PC-3 (cell line): ENCODE data around the gene DCAF15. TPM values are rescaled to one million over a fixed set of nuclear protein-coding genes. Genes with fewer than 3 reads are reported as not detected.

Source experiments
- ATAC-seq: fragments of 200-7000 bp; cut with Tn5 transposase; 2 replicates; pipeline ENCODE4 v1.9.1; 2020; ENCODE audit warnings: mild to moderate bottlenecking, moderate library complexity
- BruUV-seq: library from RNA; stranded (reverse); fragments of 400-500 nt; replicated peaks from 2 replicates; lab custom pipeline; 2021; lab: Mats Ljungman, UMichigan
- CTCF ChIA-PET: fragments of 300-600 bp; sonication (Branson Sonifier 250); formaldehyde crosslinking; loops from one replicate; lab custom pipeline; 2022; ENCODE audit warnings: antibody characterized with exemption; lab: Charles Lee
- POLR2A ChIA-PET: fragments of 300-600 bp; sonication (Branson Sonifier 250); formaldehyde crosslinking; loops from one replicate; lab custom pipeline; 2022; ENCODE audit warnings: antibody characterized with exemption; ENCODE audit not compliant: unreplicated experiment; lab: Charles Lee
- DNase-seq: peaks from one replicate; pipeline ENCODE4 v3.0.0-alpha.2; 2015
- H2AFZ ChIP-seq: fragments of 300-600 bp; sonication (generic); 2 replicates; pipeline ENCODE4 v1.6.0; 2016; ENCODE audit warnings: antibody characterized with exemption, low read length
- H3F3A ChIP-seq: fragments of 300-600 bp; sonication (generic); one replicate; pipeline ENCODE4 v1.6.0; 2017; ENCODE audit warnings: antibody characterized with exemption, low read length, control low read depth, mild to moderate bottlenecking; ENCODE audit not compliant: unreplicated experiment
- H3K27ac ChIP-seq: fragments of 300-600 bp; sonication (generic); 2 replicates; pipeline ENCODE4 v1.5.1; 2016; ENCODE audit warnings: mild to moderate bottlenecking, low read length
- H3K27me3 ChIP-seq: fragments of 300-600 bp; sonication (generic); 2 replicates; pipeline ENCODE4 v1.6.1; 2016; ENCODE audit warnings: low read length, mixed read lengths
- H3K36me3 ChIP-seq: fragments of 300-600 bp; sonication (generic); 2 replicates; pipeline ENCODE4 v1.6.1; 2016; ENCODE audit warnings: low read depth, mixed run types, low read length, mixed read lengths
- H3K4me1 ChIP-seq: fragments of 300-600 bp; sonication (generic); 2 replicates; pipeline ENCODE4 v1.5.1; 2016; ENCODE audit warnings: low read length; ENCODE audit not compliant: insufficient read depth
- H3K4me2 ChIP-seq: fragments of 300-600 bp; sonication (generic); 2 replicates; pipeline ENCODE4 v1.6.0; 2016; ENCODE audit warnings: low read length
- H3K4me3 ChIP-seq: fragments of 300-600 bp; sonication (generic); 2 replicates; pipeline ENCODE4 v1.5.1; 2016; ENCODE audit warnings: mild to moderate bottlenecking, low read length, mixed read lengths
- H3K79me2 ChIP-seq: fragments of 300-600 bp; sonication (generic); 2 replicates; pipeline ENCODE4 v1.6.1; 2017; ENCODE audit warnings: low read length, mixed read lengths
- H3K9ac ChIP-seq: fragments of 300-600 bp; sonication (generic); 2 replicates; pipeline ENCODE4 v1.6.0; 2016; ENCODE audit warnings: mild to moderate bottlenecking, low read length
- H3K9me2 ChIP-seq: fragments of 300-600 bp; sonication (generic); replicated peaks from 2 replicates; pipeline ENCODE4 v1.6.1; 2016; ENCODE audit warnings: mixed run types, low read length, mixed read lengths
- H3K9me3 ChIP-seq: fragments of 300-600 bp; sonication (generic); 2 replicates; pipeline ENCODE4 v1.6.1; 2016; ENCODE audit warnings: low read length, mixed read lengths
- H4K20me1 ChIP-seq: fragments of 300-600 bp; sonication (generic); 2 replicates; pipeline ENCODE4 v1.6.1; 2016; ENCODE audit warnings: low read length, mixed read lengths
- CTCF ChIP-seq: fragments of 300-600 bp; sonication (generic); conservative IDR thresholded peaks from 2 replicates; pipeline ENCODE4 v1.5.1; 2017; ENCODE audit warnings: antibody characterized with exemption, low read depth, mild to moderate bottlenecking, low read length
- EZH2 ChIP-seq: fragments of 300-600 bp; sonication (generic); IDR thresholded peaks from one replicate; pipeline ENCODE4 v1.6.1; 2017; ENCODE audit warnings: antibody characterized with exemption, mild to moderate bottlenecking, low read length; ENCODE audit not compliant: unreplicated experiment
- EZH2phosphoT487 ChIP-seq: fragments of 300-600 bp; sonication (generic); IDR thresholded peaks from 2 replicates; pipeline ENCODE4 v1.6.1; 2018; ENCODE audit warnings: mild to moderate bottlenecking, antibody characterized with exemption, low read length, borderline replicate concordance
- intact Hi-C: fragments of 100-400 bp; cut with micrococcal nuclease; formaldehyde crosslinking; loops from 2 replicates; pipeline ENCODE4 v1.9.0; 2023
- total RNA-seq: library from RNA; depleted of rRNA; stranded (reverse); fragments of >200 nt; gene quantifications from 2 replicates; pipeline ENCODE4 v1.2.3, GENCODE V29; 2014

Gene DCAF15
- total RNA-seq, 1 experiment from 2014 or later, result 50.8 TPM

- no peak overlapping the region for H3K4me3 ChIP-seq
- H3K9me3 ChIP-seq, result no peaks in the 10 kb centered on the region
- H3K9ac ChIP-seq, result no peak overlapping the region
- intact Hi-C loops, result loop anchor here (5.0 kb wide), 1 partner anchor 110 kb away; the partner anchor contains the start of gene MISP3
- no peak overlapping the region for H3K4me2 ChIP-seq
- no peak for DNase-seq
- H4K20me1 ChIP-seq, result no peaks in the 10 kb centered on the region
- no peak overlapping the region for H3K27ac ChIP-seq
- H3K4me1 ChIP-seq, result peaks cover 10% of the 10 kb centered on the region
- BruUV-seq, result no TSS peak
- ChIA-PET POLR2A (no interaction called here), CTCF (no interaction called here)
- H3K36me3 ChIP-seq, result peaks cover 20% of the 10 kb centered on the region
- no peaks in the 10 kb centered on the region for H3K27me3 ChIP-seq
- ATAC-seq, result no peak
- no peak overlapping the region for H2AFZ ChIP-seq
- TF ChIP-seq CTCF (no peak), EZH2phosphoT487 (no peak), EZH2 (no peak)
- H3K9me2 ChIP-seq, result no peaks in the 10 kb centered on the region
- no peaks in the 10 kb centered on the region for H3F3A ChIP-seq
- H3K79me2 ChIP-seq, result no peaks in the 10 kb centered on the region
Measured at GRCh38 chr19:13961826-13962698, 9.8 kb downstream of the DCAF15 start.

- Histone ChIP-seq H3K9me2 (no peaks in the 10 kb centered on the region), H3K36me3 (peaks cover 22% of the 10 kb centered on the region), H3K4me2 (no peak overlapping the region), H3K79me2 (no peaks in the 10 kb centered on the region), H3K4me1 (peaks cover 10% of the 10 kb centered on the region), H3K4me3 (no peak overlapping the region), H3K27ac (no peak overlapping the region), H4K20me1 (no peaks in the 10 kb centered on the region), H2AFZ (no peak overlapping the region), H3K9ac (no peak overlapping the region), H3K27me3 (no peaks in the 10 kb centered on the region), H3F3A (no peaks in the 10 kb centered on the region), H3K9me3 (no peaks in the 10 kb centered on the region)
- ChIA-PET POLR2A (no interaction called here), CTCF (no interaction called here)
- ATAC-seq (no peak), DNase-seq (no peak)
- BruUV-seq, result no TSS peak
- intact Hi-C loops, result loop anchor here (5.0 kb wide), 1 partner anchor 109 kb away; the partner anchor contains the start of gene MISP3
- TF ChIP-seq EZH2phosphoT487 (no peak), CTCF (no peak), EZH2 (no peak)
Measured at GRCh38 chr19:13962699-13963602, 10.6 kb downstream of the DCAF15 start.
